GM18502 (cell line): ENCODE measurements around the gene HDGFL1.

ENCODE experiments used
- ATAC-seq: cut with Tn5 transposase; IDR thresholded peaks from one replicate; pipeline ENCODE4 v1.9.1; 2021; ENCODE audit warnings: mild to moderate bottlenecking; ENCODE audit not compliant: unreplicated experiment, poor library complexity

HDGFL1 gene

GRCh38 chr6:22589118-22589517 lies 19.8 kb downstream of the HDGFL1 start:
- ATAC-seq: no peak

- no peak for ATAC-seq
Observed at GRCh38 chr6:22590423-22590822, 21.1 kb downstream of the HDGFL1 start.

- no peak for ATAC-seq
Observed at GRCh38 chr6:22593895-22594294, 24.5 kb downstream of the HDGFL1 start.

- ATAC-seq: no peak
Observed at GRCh38 chr6:22596011-22596410, 26.6 kb downstream of the HDGFL1 start.

GRCh38 chr6:22598339-22598738 lies 29.0 kb downstream of the HDGFL1 start:
- ATAC-seq: no peak

GRCh38 chr6:22600059-22600458 lies 30.7 kb downstream of the HDGFL1 start:
- ATAC-seq: no peak

GRCh38 chr6:22601984-22602383 lies 32.6 kb downstream of the HDGFL1 start:
- ATAC-seq: no peak

- no peak for ATAC-seq
Observed at GRCh38 chr6:22605736-22606135, 36.4 kb downstream of the HDGFL1 start.

- no peak for ATAC-seq
Observed at GRCh38 chr6:22610127-22610526, 40.8 kb downstream of the HDGFL1 start.

GRCh38 chr6:22612236-22612635 lies 42.9 kb downstream of the HDGFL1 start:
- no peak for ATAC-seq

GRCh38 chr6:22613051-22613450 lies 43.7 kb downstream of the HDGFL1 start:
- ATAC-seq: no peak

GRCh38 chr6:22613695-22614094 lies 44.3 kb downstream of the HDGFL1 start:
- ATAC-seq: no peak

- ATAC-seq: no peak
Observed at GRCh38 chr6:22614547-22614946, 45.2 kb downstream of the HDGFL1 start.

GRCh38 chr6:22621028-22621427 lies 51.7 kb downstream of the HDGFL1 start:
- ATAC-seq: no peak
